HG03045 (cell line): ENCODE data around the gene UPP2.

ENCODE experiments used
- ATAC-seq: cut with Tn5 transposase; IDR thresholded peaks from one replicate; pipeline ENCODE4 v1.9.1; 2021; ENCODE audit warnings: mild to moderate bottlenecking, moderate library complexity; ENCODE audit not compliant: unreplicated experiment

UPP2 gene

DNA sequence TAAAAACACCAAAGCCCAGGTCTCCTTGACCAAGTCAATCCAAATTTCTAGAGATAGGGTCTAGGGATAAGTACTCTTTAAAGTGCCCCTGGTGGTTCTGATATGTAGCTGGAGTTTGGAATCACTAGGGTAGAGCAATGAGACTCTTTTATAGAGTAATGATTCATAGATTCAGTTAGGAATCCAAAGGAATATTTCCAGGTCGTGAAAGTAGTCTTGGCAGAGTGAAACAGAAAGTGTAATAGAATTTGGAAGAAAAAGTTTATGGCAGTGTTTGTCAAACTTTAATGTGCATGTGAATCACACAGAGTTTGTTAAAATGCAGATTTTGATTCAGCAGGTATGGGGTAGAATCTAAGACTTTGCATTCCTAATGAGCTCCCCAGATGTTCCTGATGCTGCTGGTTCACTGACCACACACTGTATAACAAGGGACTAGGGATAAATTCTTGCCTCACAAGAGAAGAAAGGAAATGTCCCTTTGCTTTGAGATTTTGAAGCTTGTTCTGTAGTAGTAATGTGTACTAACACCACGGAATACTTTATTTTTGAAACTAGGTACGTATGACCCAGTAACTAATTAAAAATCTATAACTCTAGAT is 1.8 kb downstream of the UPP2 start:
- no peak for ATAC-seq

DNA sequence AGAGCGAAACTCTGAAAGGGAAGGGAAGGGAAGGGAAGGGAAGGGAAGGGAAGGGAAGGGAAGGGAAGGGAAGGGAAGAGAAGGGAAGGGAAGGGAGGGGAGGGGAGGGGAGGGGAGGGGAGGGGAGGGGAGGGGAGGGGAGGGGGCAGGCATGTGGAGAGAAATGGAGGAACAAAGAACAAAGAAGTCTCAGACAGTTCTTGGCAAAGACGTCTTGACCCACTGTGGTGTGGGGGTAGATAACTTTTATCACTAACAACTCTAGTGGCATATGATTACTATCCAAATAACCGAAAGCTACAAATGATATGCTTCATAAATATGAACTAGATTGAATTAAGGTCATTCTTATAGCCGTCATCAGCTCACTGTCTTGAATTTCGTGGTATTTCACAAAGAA is 3.2 kb downstream of the UPP2 start:
- no peak for ATAC-seq

DNA sequence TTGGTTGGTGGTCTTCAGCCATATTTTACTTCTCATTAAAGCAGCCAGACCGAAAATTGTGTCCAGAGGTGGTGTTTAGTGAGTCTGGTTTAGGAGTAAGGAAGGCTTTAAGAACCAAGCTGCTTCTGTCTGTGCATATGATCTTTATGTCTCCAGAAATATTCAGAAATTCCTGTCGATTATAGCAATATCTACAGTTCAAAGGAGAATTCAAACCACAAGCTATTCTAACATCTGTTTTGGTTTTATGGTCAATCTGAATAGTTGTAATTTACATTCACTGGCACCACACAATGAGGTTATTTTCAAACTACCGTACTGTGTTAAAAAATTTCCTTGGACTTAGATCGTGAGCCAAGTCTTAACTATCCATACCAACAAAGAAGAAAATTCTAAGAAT is 11.3 kb downstream of the UPP2 start:
- ATAC-seq, result no peak

DNA sequence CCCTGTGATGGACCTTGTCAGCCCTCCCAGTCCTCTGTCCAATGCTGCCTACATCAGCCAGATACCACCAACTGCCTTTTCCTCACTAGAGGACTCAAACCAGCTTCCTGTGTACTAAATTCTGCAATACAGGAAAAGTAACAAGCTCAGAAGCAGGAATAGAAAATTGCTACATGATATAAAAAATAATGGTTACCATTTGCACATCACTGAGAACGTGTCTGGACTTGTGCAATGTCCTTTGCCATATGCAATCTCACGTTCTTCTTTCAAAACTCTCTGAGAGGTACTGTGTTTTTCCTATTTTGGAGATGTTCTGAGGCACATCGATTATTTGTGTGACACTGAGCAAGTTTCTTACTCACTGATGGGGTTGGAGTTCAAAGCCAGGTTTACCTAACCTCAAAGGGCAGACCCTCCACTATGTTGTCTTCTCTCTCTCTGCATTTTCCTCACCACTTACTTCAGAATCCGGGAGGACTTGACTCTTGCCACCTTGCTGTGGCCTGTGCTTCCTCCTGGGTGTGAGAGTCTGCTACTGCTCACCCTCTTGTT is 12.1 kb downstream of the UPP2 start:
- ATAC-seq, result no peak

DNA sequence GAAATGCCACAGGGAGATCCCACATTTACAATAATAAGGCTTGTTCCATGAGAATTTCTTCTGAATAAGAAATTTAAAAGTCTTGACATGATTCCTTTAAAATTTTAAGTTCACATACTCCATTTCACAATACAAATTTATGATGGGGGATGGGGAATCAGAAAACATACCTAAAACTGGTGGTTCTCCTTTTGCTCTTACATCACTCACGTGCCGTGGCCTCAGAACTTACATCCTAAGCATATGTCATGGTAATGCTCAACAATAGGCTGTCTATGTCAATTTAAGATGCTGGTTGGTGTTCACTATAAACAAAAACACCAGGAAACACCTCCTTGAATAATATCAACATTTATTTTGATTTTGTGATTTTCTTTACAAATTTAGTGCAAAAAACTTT is 12.8 kb downstream of the UPP2 start:
- no peak for ATAC-seq

DNA sequence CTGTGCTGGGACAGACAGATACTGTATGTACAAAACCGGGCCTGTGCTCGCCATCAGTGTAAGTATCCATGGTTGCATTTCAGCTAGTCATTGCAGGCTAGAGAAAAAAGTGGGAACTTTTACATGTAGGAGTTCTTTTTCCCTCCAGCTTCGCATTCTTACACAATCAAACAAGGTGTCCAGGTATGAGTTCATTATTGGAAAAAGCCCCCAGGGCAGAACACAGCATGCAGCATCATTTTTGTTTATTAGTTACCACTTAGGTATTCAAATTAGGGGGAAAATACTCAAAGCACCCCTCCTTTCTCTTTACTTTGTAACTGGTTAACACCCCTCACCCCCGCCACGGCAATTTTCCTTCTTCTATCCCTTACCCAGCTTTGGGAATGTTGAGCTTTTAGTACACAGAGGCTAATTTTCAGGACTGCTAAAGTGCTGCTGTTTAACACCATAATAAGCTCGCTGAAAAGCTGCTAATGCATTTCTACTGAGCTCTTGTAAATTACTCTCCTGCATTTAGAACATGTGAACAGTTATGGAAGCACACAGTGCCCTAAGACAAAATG is 13.6 kb downstream of the UPP2 start:
- ATAC-seq, result no peak

DNA sequence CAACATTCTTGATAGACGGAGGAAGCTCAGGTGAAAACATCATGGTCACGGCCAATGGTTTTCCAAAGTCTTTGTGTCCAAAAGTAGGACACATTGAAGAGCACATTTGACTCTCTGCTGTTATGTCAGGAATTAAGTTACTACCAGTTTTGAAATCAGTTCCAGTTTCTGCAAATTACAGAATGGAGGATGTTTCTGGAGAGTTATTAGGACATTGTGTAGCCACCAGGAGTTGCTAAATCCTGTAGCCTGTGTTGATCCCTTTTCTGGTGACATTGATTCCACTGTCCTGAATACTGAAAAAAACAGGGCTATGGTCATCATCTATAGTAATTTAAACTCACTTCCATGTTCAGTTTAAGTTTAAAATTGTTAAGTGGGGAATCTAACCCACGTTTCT is 15.3 kb downstream of the UPP2 start:
- no peak for ATAC-seq

DNA sequence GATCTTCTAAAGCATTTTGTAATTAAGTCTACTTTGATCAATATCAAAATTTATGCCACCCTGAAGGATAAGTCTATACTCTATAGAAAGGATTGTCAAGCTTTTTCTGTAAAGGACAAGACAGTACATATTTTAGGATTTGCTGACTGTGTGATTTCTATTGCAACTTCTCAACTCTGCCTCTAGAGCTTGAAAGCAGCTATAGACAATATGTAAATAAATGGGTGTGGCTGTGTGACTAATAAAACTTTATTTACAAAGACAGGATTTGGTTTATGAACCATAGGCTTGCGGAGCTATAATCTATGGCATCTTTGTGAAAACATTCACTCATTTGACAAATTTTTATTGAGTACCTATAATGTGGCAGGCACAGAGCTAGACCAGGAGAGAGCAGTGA is 18.4 kb downstream of the UPP2 start:
- ATAC-seq, result no peak

DNA sequence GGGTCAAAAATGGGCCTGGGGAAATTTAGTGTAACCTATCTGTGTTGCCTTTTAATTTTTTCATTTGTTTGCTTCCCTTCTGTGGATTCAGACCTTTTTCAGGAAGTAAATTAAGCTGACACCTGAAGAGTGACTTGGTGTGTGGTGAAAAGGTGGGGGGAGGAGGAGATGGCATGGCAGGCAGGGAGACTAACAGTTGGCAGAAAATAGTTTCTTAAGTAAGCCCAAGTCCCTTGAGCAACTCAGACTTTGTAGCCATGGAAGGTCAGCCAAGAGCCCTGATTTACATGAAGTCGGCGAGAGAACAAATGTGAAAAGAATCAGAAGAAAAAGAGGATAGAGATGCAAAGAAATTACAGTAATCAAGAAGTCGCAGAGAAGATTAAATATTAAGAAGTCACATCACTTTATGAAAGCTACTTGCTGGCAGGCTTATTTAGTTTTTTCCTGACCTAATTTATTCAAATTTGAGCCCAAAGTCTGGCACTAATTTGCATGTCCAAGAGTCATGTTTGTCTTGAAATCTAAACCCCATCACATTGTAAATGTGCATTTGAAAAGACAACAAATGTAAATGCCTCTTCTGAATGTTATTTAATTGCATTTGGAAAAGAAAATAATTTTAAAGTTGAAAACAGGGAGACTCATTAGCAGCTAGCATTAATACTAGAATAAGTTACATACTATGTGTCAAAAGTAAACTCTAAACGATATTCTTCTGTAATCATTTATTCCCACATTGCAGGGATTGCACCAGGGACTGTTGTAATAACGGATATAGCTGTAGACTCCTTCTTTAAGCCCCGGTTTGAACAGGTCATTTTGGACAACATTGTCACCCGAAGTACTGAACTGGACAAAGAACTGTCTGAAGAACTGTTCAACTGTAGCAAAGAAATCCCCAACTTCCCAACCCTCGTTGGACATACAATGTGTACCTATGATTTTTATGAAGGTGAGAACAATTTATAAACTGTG is 19.3 kb downstream of the UPP2 start:
- no peak for ATAC-seq

DNA sequence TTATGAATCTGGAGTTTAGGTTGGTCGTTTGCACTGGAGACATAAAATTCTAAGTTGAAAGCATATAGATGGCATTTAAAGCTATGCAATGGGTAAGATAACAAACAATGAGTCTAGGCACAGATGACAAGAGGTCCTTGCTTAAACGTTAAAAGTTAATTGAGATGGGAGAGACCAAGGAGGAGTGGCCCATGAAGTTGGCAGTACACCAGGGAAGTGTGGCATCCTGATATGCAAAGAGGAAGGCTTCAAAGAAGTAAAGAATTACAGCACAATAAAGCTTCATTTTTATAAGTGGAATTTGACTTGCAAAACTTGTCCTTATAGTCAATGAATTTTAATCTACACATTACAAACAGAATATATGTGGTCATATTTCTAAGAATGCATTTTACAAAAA is 23.2 kb downstream of the UPP2 start:
- ATAC-seq, result no peak

DNA sequence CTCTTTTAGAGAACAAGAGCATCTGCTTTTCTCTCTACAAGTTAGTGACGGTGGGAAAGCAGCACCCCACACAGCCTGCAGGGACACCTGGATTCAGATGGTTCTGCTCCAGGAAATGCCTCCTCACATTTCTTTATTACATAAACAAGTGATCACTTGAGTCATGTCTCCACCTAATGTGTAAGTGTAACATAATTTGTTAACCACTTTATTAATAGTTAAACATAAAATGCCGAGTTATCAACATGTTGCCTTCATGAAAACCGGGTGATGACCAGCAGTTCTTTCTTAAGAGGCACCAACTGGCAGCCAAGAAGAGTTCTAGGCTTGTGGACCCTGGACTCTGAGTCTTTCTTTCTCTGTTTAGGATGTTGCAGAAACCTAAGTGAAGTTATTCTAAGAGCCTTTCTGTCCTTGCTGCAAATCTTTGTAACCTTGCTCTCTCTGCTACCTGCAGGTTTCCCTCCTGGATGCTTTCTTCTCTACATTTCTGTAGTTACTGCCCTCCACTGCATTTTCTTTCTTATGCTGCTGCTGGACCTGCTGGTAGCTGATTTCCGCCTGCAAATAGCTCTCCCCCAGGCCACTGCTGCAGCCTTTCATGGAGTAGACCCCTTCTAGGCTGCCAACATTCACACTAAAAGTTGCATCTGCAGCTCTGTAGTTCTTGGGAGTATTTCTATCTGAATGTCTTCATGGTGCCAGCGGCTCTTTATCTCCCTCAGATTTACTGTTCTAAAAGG is 24.3 kb downstream of the UPP2 start:
- no peak for ATAC-seq

DNA sequence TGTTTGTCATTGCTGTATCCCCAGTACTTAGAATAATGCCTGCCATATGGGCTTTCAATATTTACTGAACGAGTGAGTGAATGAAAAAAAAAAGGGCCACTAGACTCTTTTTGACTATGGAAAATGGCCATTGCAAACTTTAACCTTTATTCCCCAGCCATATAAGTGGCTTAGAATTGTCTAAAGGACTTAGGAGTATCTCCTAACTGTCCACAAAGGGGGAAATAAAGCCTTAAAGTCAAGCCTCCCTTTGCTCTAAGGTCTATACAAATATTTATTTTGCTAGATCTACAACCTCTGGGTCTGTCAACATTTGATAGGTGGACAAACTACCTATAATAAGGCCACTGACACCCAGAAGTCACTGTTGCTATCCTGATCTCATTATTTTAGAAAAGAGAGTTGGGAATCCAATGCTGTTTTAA is 25.7 kb downstream of the UPP2 start:
- no peak for ATAC-seq

DNA sequence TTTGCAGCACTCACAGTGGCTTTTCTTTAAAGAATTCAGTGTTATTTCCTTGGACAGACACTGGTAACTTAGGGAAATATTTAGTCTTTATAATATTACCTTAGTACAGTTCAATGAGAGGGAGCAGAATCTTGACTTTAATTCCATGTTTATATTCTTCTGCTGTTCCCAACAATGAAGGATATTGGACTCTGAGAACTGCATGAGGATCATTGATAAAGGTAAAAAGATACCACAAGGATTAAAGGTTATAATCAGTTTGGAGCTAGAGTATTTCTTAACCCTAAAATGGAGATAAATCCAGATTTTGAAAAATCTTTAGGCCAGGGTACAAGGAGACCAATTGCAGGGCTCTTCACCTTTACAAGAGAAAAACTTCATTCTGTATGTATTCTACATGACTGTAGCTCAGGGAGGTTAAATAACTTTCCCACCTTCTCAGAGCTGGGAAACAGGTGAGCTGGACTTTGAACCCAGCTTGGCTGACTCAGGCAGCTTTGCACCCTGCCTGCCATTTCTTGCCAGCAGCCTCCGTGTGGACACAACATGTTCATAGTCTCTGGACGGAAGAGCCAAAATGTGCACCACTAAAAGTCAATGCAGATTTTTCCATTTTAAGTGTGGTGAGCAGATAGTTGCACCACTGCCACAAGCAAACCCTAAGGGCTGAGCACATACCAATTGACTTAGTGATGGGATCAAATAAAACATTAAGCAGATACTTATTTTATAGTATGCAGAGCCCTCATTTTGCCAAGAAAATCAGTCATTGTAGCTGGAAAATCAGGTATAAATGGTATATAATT is 26.7 kb downstream of the UPP2 start:
- no peak for ATAC-seq

DNA sequence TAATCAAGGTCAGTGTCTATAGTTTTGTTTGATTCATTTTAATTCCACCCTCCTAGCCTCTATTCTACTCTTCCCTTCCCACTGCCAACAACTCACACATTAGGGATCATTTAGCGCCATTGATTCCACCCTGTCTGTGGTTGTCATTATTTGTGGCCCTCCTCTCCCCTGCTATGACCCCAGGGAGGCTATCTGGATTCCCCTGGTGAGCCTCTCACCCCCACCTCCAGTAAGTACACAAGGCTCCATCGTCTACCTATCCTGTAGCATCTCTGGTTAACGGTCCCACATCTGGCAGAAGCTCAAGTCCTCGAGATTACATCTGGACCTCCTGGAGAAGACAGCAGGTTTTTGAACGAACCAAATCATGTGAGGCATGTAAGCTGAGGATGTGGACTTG is 27.4 kb downstream of the UPP2 start:
- no peak for ATAC-seq

DNA sequence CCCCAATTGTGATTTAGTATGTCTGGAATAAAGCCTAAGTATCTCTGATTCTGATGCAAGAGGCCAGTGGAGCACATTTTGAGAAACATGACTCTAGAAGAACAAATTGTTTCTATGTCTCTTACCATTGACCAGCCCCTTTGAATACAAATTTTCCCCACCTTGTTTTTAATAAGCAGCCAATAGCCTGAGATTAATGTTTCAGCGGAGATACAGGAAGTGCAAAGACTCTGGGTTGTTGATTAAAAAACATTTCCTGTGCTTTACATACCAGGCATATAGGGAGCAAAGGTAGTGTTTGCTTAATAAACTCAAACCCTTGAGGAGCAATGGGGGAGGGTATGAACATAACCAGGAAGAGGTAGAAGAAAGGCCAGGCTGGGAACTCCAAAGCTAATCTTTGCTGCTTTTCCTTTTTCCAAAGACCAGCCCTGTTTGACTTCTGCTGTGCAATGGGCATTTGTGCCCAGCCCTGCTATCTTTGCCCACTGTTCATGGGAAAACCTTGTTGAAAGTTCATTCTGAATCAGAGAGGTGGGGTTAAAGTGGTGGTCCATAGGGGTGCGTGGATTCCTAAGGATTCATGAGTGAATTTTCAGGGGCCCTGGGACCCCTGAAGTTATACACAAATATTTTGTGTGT is 29.3 kb downstream of the UPP2 start:
- ATAC-seq, result no peak

DNA sequence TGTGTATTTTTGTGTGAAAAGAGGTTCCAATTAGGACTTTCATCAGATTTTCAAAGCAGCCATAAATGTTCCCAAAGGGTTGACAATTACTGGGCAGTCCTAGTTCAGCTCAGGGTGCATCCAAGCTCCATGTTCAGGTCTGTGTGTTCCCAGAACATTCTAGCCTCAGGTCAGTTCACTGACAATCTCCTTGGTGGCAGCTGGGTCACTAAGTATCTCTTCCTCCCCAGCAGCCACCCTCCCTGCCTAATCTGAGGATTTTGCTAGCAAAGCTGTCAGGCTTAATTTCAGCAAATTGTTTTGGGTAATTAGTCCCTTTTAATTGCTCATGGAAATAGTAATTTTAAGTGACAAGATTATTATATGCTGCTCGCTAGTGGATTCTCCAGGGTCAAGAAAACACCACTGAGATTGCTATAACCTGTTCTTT is 29.8 kb downstream of the UPP2 start:
- no peak for ATAC-seq

DNA sequence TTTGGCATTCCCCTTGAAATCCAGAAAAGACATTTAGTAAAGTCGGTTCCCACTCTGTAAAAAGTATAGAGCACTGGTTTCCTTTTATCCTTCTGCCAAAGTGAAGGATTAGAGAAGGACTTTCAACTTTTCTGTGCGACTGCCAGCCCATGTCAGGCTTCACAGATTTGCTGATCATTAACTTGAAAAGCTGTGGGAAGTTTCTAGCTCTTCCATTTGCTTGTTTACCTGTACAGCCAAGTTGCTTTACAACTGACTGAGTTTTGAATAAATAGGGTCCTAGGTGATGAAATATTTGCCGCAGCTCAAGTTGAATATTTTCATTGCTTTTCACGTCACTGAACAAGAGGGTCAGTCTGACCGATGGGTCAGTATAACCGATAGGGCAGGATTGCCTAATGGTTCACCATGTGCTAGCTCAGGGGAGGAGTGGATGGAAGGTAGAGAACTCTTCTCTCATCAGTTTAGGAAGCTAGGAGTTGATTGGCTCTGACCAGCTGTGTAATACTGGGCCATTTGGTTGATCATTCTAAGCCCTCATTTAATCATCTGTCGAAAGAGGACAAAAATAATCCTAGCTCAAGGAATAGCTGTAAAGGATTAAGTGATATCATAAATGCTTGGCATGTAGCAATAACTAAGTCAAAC is 30.4 kb downstream of the UPP2 start:
- no peak for ATAC-seq

DNA sequence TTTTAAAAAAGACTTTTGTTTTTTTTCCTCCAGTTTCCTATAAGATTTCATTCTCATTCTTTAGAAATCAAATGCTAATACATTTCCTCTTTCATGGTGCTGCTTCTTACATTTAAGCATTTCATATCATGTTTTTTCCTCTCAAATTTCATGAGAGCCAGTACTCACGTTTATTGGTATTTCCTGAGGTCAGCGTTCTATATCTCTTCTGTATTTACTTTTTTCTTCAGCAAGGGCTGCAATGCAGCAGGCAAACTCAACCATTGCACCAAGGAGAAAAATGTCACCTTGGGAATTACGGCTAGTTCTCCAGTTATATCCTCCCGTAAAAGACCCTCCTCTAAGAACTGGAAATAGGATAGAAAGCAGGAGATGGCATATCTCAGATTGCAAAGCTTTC is 32.4 kb downstream of the UPP2 start:
- ATAC-seq, result no peak

DNA sequence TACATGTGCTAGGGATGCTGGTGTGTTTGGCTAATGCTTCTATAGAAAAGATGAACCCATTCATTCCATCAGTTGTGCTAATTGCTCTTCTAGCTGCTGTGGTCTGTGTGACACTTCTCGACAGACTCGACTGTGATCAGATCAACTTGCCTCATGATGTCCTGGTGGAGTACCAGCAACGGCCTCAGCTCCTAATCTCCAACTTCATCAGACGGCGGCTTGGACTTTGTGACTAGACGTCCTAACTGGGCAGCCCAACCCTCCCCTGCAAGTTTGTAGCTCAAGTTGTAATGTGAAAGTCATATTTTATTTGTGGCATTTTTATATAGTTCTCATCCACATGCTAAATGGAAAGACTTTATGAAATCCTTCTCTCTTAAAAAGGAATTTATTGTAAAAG is 33.0 kb downstream of the UPP2 start:
- no peak for ATAC-seq
